ENCODE data around the gene COX4I2. TPM values are rescaled to one million over a fixed set of nuclear protein-coding genes. Genes with fewer than 3 reads are reported as not detected.

Gene COX4I2
- polyA plus RNA-seq, 3 donors: not detected

GRCh38 chr20:31652917-31653396 is 15.2 kb downstream of the COX4I2 start:
- Mint-ChIP-seq H3K9me3 (no peaks in the 10 kb centered on the region), H3K4me1 (no peaks in the 10 kb centered on the region), H3K4me3 (no peak overlapping the region), H3K27me3 (ENCODE audit: low read depth in 3 of 3) (peaks cover 3 to 4% (median 4%) of the 10 kb centered on the region in 3 donors), H3K36me3 (no peaks in the 10 kb centered on the region), H3K27ac (no peak overlapping the region)
- H3K27me3 ChIP-seq (ENCODE audit: control insufficient read depth in 2 of 2, insufficient read depth in 2 of 2, low read length in 2 of 2): no peaks in the 10 kb centered on the region
- no peak overlapping the region for H3K9ac ChIP-seq (ENCODE audit: insufficient read depth, low read length, poor library complexity, severe bottlenecking)
- no peak overlapping the region for H3K27ac ChIP-seq (ENCODE audit: low read depth in 1 of 2, low read length in 2 of 2)
- H3K36me3 ChIP-seq (replicated peaks in 1 of 2; ENCODE audit: control insufficient read depth in 1 of 2, insufficient read depth in 2 of 2, low read length in 2 of 2): no peaks in the 10 kb centered on the region
- H3K9me3 ChIP-seq (replicated peaks in 1 of 2; ENCODE audit: control insufficient read depth in 1 of 2, insufficient read depth in 1 of 2, low read length in 2 of 2): no peaks in the 10 kb centered on the region
- H3K4me2 ChIP-seq (replicated peaks; ENCODE audit: extremely low read depth, low read length, poor library complexity, severe bottlenecking): no peak overlapping the region
- no peak overlapping the region for H2AFZ ChIP-seq (ENCODE audit: insufficient read depth, low read depth, low read length, poor library complexity, severe bottlenecking)
- no peak for DNase-seq
- TF ChIP-seq CTCF (IDR thresholded peaks at IDR 0.05): no peak
- H3K4me3 ChIP-seq (replicated peaks in 1 of 3; ENCODE audit: low read depth in 2 of 3, low read length in 3 of 3): no peak overlapping the region
- intact Hi-C loops (cut with micrococcal nuclease): no loop called here
- H3K79me2 ChIP-seq (ENCODE audit: insufficient read depth, low read length): no peaks in the 10 kb centered on the region
- no CpG with 5 or more reads among the region's 5 CpGs for WGBS (ENCODE audit: insufficient coverage)
- no peaks in the 10 kb centered on the region for H3K4me1 ChIP-seq (ENCODE audit: control insufficient read depth in 1 of 2, insufficient read depth in 2 of 2, low read length in 2 of 2)
- no peaks in the 10 kb centered on the region for H4K20me1 ChIP-seq (ENCODE audit: insufficient read depth, low read length)

GRCh38 chr20:31653561-31653960 is 15.8 kb downstream of the COX4I2 start:
- no peak for TF ChIP-seq CTCF (IDR thresholded peaks at IDR 0.05)
- H3K27ac ChIP-seq (ENCODE audit: low read depth in 1 of 2, low read length in 2 of 2): no peak overlapping the region
- H3K27me3 Mint-ChIP-seq (ENCODE audit: low read depth in 3 of 3): peaks cover 3 to 4% (median 4%) of the 10 kb centered on the region in 3 donors
- H3K36me3 ChIP-seq (replicated peaks in 1 of 2; ENCODE audit: control insufficient read depth in 1 of 2, insufficient read depth in 2 of 2, low read length in 2 of 2): no peaks in the 10 kb centered on the region
- no peak overlapping the region for H3K4me3 Mint-ChIP-seq
- intact Hi-C loops (cut with micrococcal nuclease): no loop called here
- H3K9me3 Mint-ChIP-seq: no peaks in the 10 kb centered on the region
- no peaks in the 10 kb centered on the region for H3K36me3 Mint-ChIP-seq
- no peaks in the 10 kb centered on the region for H3K4me1 Mint-ChIP-seq
- 93% methylated on average over 3 of the region's 5 CpGs for WGBS (ENCODE audit: insufficient coverage)
- DNase-seq: no peak
- no peak overlapping the region for H2AFZ ChIP-seq (ENCODE audit: insufficient read depth, low read depth, low read length, poor library complexity, severe bottlenecking)
- no peaks in the 10 kb centered on the region for H3K27me3 ChIP-seq (ENCODE audit: control insufficient read depth in 2 of 2, insufficient read depth in 2 of 2, low read length in 2 of 2)
- no peak overlapping the region for H3K4me2 ChIP-seq (replicated peaks; ENCODE audit: extremely low read depth, low read length, poor library complexity, severe bottlenecking)
- no peaks in the 10 kb centered on the region for H4K20me1 ChIP-seq (ENCODE audit: insufficient read depth, low read length)
- no peaks in the 10 kb centered on the region for H3K79me2 ChIP-seq (ENCODE audit: insufficient read depth, low read length)
- no peak overlapping the region for H3K4me3 ChIP-seq (replicated peaks in 1 of 3; ENCODE audit: low read depth in 2 of 3, low read length in 3 of 3)
- H3K9ac ChIP-seq (ENCODE audit: insufficient read depth, low read length, poor library complexity, severe bottlenecking): no peak overlapping the region
- no peaks in the 10 kb centered on the region for H3K9me3 ChIP-seq (replicated peaks in 1 of 2; ENCODE audit: control insufficient read depth in 1 of 2, insufficient read depth in 1 of 2, low read length in 2 of 2)
- no peaks in the 10 kb centered on the region for H3K4me1 ChIP-seq (ENCODE audit: control insufficient read depth in 1 of 2, insufficient read depth in 2 of 2, low read length in 2 of 2)
- H3K27ac Mint-ChIP-seq: no peak overlapping the region
